PC-9 (cell line): ENCODE results near the gene TTF2.

Experiments
- CTCF ChIP-seq: fragments of 200-600 bp; sonication (generic); conservative IDR thresholded peaks from 2 replicates; pipeline ENCODE4 v1.6.1; 2017; ENCODE audit warnings: mixed run types, antibody characterized with exemption, mild to moderate bottlenecking, moderate library complexity
- EZH2 ChIP-seq: fragments of 200-600 bp; sonication (generic); IDR thresholded peaks from 2 replicates; pipeline ENCODE4 v1.8.0; 2017; ENCODE audit warnings: antibody characterized with exemption, low read depth

- TF ChIP-seq CTCF = no peak
- TF ChIP-seq EZH2 = no peak
These were observed 38.3 kb downstream of the TTF2 start for GRCh38 chr1:117098287-117098890.
